KMS-11 (cell line): ENCODE results near the gene TEX13C.

Experiments used
- H2AFZ ChIP-seq: fragments of 200-600 bp; sonication (generic); 2 replicates; pipeline ENCODE4 v1.6.1; 2016; ENCODE audit warnings: antibody characterized with exemption, mixed run types, low read depth
- H3K27ac ChIP-seq: fragments of 200-600 bp; sonication (generic); 2 replicates; pipeline ENCODE4 v1.6.1; 2016; ENCODE audit warnings: mild to moderate bottlenecking, mixed run types
- H3K27me3 ChIP-seq: fragments of 200-600 bp; sonication (generic); 2 replicates; pipeline ENCODE4 v1.6.1; 2017; ENCODE audit warnings: mild to moderate bottlenecking, low read depth, mixed run types, moderate library complexity; ENCODE audit not compliant: insufficient read depth
- H3K36me3 ChIP-seq: fragments of 200-600 bp; sonication (generic); 2 replicates; pipeline ENCODE4 v1.6.1; 2017; ENCODE audit warnings: mild to moderate bottlenecking, mixed run types; ENCODE audit not compliant: insufficient read depth
- H3K4me1 ChIP-seq: fragments of 200-600 bp; sonication (generic); 2 replicates; pipeline ENCODE4 v1.6.1; 2016; ENCODE audit warnings: mild to moderate bottlenecking, low read depth, mixed run types; ENCODE audit not compliant: poor library complexity, severe bottlenecking
- H3K4me2 ChIP-seq: fragments of 200-600 bp; sonication (generic); 2 replicates; pipeline ENCODE4 v1.7.0; 2016; ENCODE audit warnings: mild to moderate bottlenecking, mixed run types
- H3K4me3 ChIP-seq: fragments of 200-600 bp; sonication (generic); IDR thresholded peaks from 2 replicates; pipeline ENCODE4 v1.6.1; 2017; ENCODE audit warnings: low read depth, low read length, mixed read lengths; ENCODE audit not compliant: insufficient read depth
- H3K79me2 ChIP-seq: fragments of 200-600 bp; sonication (generic); 2 replicates; pipeline ENCODE4 v1.6.1; 2016; ENCODE audit warnings: low read depth, mixed run types; ENCODE audit not compliant: insufficient read depth
- H3K9ac ChIP-seq: fragments of 200-600 bp; sonication (generic); 2 replicates; pipeline ENCODE4 v1.6.1; 2016; ENCODE audit warnings: mild to moderate bottlenecking, mixed run types
- H4K20me1 ChIP-seq: fragments of 200-600 bp; sonication (generic); 2 replicates; pipeline ENCODE4 v1.6.1; 2016; ENCODE audit warnings: mild to moderate bottlenecking, mixed run types; ENCODE audit not compliant: insufficient read depth
- CTCF ChIP-seq: fragments of 200-600 bp; sonication (generic); conservative IDR thresholded peaks from 2 replicates; pipeline ENCODE4 v1.6.1; 2017; ENCODE audit warnings: low read depth, mild to moderate bottlenecking, antibody characterized with exemption, low read length, moderate library complexity, mixed read lengths

TEX13C gene

DNA sequence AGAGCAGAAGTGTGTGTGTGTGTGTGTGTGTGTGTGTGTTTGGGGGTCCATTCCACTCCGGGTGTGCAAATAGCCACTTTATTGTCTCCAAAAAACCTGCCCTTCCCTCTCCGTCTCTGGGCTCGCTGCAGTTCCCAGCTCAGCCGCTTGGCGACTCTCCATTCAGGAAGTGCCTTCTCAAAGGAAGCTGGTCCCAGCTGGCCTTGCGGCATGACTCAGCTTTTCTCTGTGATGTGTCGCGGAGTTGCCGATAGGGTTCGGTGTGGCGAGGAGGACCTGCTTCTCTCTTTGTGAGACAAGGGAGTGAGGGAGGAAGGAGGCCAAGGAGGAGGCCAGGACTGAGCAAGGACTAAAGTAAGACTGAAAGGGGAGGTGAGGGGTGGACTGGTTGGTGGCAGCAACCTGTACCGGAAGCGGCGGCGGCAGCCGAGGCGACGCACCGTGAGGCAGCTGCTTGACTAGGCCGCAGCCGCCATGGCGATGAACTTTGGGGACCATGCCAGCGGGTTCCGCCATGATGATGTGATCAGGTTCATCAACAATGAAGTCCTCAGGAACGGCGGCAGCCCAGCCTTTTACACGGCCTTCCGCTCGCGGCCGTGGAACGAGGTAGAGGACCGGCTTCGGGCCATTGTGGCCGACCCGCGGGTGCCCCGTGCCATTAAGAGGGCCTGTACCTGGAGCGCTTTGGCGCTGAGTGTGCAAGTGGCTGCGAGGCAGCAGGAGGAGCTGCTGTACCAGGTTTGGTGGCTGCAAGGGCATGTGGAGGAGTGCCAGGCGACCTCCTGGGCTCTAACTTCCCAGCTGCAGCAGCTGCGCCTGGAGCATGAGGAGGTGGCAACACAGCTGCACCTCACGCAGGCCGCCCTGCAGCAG lies at the start of gene TEX13C:
Gene TEX13C, plus strand, starts transcription at position 226 of the 876 bp plus-strand sequence. Its CDS starts 249 bp downstream, at position 475.
- Histone ChIP-seq H3K79me2 (no peaks in the 10 kb centered on the region), H3K36me3 (no peaks in the 10 kb centered on the region), H3K4me1 (no peaks in the 10 kb centered on the region), H3K4me2 (no peak within 1 kb of the TSS), H3K9ac (no peak within 1 kb of the TSS), H3K4me3 (no peak within 1 kb of the TSS), H4K20me1 (no peaks in the 10 kb centered on the region), H2AFZ (no peak within 1 kb of the TSS), H3K27ac (no peak within 1 kb of the TSS), H3K27me3 (no peaks in the 10 kb centered on the region)
- TF ChIP-seq CTCF = no peak

- no peak for TF ChIP-seq CTCF
- Histone ChIP-seq H3K4me3 (no peak overlapping the region), H3K4me2 (no peak overlapping the region), H4K20me1 (no peaks in the 10 kb centered on the region), H3K27ac (no peak overlapping the region), H3K79me2 (no peaks in the 10 kb centered on the region), H3K27me3 (no peaks in the 10 kb centered on the region), H3K4me1 (no peaks in the 10 kb centered on the region), H3K36me3 (no peaks in the 10 kb centered on the region), H3K9ac (no peak overlapping the region), H2AFZ (no peak overlapping the region)
Measured at GRCh38 chrX:125287282-125287681, 32.4 kb upstream of the TEX13C start.

DNA sequence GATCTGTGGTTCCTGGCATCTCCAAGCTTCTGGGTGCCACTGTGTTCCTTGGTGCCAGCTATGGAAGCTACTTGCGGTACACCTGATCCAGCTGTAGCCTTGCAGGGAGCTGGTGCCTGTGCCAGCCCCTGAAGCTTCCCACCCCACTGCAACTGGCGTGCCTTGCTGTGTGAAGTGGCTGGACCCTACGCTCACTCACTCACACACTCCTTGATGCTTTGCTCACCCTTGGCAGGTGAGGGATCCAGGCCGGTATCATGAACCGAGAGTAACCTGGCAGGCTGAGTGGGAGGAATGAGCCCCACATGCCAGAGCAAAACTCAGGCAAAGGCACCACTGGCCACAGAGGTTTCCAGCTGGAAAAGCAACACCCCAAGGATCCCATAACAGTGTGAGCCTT lies 31.3 kb upstream of the TEX13C start:
- H3K4me1 ChIP-seq = no peaks in the 10 kb centered on the region
- no peak overlapping the region for H3K4me3 ChIP-seq
- H3K4me2 ChIP-seq = no peak overlapping the region
- H3K27me3 ChIP-seq = no peaks in the 10 kb centered on the region
- TF ChIP-seq CTCF = no peak
- H2AFZ ChIP-seq = no peak overlapping the region
- H3K79me2 ChIP-seq = no peaks in the 10 kb centered on the region
- no peak overlapping the region for H3K9ac ChIP-seq
- H3K36me3 ChIP-seq = no peaks in the 10 kb centered on the region
- no peak overlapping the region for H3K27ac ChIP-seq
- H4K20me1 ChIP-seq = no peaks in the 10 kb centered on the region

DNA sequence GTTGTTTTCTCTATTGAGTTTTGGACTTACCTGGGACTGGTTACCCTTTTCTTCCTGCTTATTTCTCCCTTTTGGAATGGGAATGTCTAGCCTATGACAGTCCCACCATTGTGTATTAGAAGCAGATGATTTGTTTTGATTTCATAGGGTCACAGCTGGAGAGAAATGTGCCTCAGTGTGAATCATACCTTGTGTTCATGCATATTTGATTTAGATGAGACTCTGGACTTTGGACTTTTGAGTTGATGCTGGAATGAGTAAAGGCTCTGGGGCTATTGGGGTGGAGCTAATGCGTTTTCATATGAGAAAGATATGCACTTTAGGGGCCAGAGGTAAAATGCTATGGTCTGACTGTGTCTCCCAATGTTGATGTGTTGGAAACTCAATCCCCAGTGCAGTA lies 30.5 kb upstream of the TEX13C start:
- no peaks in the 10 kb centered on the region for H3K27me3 ChIP-seq
- no peak for TF ChIP-seq CTCF
- H3K4me3 ChIP-seq = no peak overlapping the region
- no peak overlapping the region for H3K4me2 ChIP-seq
- no peaks in the 10 kb centered on the region for H3K36me3 ChIP-seq
- H3K4me1 ChIP-seq = no peaks in the 10 kb centered on the region
- H4K20me1 ChIP-seq = no peaks in the 10 kb centered on the region
- H2AFZ ChIP-seq = no peak overlapping the region
- H3K79me2 ChIP-seq = no peaks in the 10 kb centered on the region
- no peak overlapping the region for H3K9ac ChIP-seq
- no peak overlapping the region for H3K27ac ChIP-seq
